Eye (tissue), 1 donor: Measurements from ENCODE around the gene GRAMD2A.

Experiments
- DNase-seq: peaks from one replicate; pipeline ENCODE4 v3.0.0-alpha.2; 2015

GRAMD2A gene

DNA sequence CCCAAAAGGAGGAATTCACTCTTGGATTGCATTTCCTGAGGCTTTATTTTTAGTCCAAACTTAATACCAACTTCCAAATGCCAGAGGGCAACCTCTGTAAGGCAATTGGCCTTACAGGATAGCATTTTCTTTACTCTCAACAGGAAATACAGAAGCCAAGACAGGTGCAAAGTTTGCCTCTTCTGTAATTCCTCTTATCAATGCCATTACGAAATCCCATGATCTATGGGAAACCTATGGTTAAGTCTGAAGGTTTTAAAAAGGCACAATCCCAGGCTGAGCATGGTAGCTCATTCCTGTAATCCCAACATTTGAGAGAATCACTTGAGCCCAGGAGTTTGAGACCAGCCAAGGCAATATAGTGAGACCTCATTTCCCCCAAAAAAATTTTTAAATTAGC is 18.5 kb upstream of the GRAMD2A start:
- DNase-seq, result no peak

DNA sequence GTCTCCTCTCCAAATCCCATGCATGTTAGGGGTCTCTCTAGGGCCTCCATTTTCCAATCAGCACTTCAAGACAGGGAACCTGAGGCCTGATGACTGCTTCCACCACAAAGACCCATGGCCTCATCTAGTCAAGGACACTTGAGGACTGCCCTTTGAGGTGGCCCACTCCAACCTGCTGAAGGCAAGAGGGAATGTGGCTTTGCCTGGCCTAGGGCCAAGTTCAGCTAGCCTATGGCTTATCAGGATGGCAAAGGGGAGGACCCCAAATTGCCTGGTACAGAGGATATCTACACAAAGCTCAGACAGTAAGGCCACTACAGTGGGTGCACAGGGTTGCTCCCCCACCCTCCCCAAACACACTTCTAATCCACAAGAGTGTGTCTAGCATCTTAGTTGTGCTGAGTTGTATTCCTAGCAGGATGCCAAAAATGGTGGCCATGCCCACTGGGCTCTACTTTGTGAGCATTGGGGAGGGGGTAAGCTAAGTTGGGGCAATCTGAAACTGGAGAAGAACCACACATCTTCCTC is 10.0 kb upstream of the GRAMD2A start:
- no peak for DNase-seq

DNA sequence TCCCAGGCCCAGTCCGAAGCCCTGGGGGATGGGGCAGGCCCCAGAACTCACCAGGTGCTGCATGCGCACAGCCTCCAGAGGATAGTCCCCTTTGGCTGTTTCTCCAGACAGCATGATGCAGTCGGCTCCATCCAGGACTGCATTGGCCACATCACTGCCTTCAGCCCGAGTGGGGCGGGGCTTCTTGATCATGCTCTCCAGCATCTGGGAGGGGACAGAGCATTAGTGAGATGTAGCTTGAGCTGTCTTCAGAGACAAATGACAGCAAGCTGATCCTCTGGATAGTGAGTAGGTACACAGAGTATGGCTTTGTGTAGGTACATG is 9.1 kb upstream of the GRAMD2A start:
- DNase-seq, result no peak

DNA sequence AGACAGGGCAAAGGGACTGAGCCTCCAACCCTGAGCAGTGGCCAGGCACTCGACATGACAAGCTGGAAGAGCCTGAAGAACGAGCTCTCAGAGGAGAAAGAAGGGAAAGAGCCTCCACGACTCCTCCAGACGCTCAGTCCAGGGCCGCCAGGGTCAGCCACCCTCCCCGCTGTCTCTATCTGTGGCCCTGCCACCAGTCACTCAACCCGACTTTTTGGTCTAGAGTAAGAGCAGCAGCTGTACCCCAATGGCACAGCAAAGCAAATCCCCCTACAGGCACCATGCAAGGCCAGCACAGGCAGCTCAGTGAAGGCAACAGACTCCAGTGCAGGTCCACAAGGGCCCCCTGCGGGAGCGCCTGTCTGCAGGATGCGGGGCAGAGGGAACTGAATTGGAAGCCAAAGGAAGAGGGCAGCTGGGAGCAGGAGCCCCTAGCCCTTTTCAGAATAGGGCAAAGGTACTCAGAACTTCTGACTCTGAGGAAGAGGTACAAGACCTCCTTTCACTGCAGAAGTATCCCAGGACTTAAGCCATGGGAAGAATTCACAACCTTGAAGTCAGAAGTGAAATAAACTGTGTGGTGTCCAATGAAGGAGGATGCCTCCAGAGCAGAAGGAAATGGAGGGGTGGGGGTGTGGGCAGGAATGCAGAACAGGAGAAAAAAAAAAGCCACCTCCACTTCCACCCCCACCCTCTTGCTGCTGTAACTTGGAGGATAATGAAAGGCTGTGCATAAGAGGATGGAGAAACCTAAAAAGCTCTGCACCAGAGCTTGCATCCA is 8.5 kb upstream of the GRAMD2A start:
- DNase-seq, result no peak

DNA sequence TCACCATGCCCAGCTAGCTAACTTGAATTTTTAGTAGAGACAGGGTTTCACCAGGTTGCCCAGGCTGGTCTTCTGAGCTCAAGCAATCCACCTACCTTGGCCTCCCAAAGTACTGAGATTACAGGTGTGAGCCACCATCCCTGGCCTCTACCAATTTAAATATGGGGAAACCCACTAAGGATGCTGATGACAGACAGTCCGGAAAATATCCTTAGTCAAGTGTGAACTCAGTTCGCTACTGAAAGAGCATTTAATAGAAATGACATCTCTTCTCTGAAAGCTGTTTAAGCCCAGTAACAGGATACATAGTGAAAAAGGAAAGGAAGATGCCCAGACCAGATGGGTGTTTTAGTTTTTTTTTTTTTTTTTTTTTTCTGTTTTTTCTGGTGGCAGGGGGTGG is 7.7 kb upstream of the GRAMD2A start:
- DNase-seq, result no peak

- DNase-seq, result peak; percentile 50
Observed at GRCh38 chr15:72203507-72203837, 5.9 kb upstream of the GRAMD2A start.

GRCh38 chr15:72202801-72203506 is 5.4 kb upstream of the GRAMD2A start:
- DNase-seq, result no peak

DNA sequence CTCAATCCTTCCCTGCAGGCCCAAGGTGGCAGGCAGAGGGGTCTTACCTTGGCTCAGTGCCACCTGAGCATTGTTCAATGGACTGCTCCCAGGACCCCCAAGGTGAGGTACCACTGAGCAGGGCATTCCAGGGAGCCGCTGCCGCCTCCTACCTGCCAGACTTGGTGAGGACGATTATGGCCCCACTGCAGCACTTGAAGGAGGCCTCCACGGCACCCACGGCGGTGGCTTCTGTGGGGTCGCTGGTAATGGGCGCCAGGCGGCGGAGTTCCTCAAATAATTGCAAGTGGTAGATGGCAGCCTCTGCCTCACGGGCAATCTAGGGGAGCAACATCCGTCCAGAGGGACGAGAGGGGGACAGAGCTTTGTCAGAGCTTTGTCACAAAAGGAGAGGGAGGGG is 4.7 kb upstream of the GRAMD2A start:
- DNase-seq, result no peak

GRCh38 chr15:72201391-72201921 is 3.9 kb upstream of the GRAMD2A start:
- no peak for DNase-seq

DNA sequence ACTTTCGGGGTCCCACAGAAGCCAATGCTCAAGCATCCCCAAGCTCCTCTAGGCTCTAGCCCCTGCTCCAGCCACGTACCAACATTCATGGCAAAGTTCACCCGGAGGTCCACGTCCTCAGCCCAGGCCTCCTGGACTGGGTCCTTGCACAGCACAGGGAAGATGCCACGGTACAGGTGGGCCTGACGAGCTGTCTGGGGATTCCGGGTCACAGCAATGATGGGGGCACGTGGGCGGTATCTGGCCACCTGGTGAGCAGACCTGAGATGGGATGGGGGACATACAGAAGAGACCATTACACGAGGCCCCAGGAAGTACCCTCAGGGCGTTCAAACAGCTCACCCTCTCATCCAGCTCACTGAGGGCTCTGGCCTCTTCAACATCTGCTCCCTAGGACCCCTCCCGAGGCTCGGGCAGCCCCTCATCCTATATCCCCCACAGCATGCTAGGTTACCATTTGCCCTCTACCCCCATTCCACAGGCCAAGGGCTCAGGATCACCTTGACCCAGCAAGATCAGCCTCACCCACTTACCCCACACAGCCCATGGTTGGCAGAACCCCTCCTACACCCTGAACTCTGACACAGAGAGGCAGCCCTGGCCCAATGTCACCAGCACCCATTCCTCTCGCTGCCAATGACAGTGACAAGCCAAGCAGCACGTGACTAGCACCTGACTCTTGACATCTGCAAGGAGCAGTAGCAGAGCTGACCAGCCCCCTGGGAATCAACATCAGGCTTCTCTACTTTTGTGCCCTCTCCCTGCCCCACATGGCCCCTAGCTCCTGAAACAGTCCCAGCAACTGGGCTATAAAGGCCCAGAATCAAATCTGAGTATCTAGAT is 3.0 kb upstream of the GRAMD2A start:
- DNase-seq, result no peak

DNA sequence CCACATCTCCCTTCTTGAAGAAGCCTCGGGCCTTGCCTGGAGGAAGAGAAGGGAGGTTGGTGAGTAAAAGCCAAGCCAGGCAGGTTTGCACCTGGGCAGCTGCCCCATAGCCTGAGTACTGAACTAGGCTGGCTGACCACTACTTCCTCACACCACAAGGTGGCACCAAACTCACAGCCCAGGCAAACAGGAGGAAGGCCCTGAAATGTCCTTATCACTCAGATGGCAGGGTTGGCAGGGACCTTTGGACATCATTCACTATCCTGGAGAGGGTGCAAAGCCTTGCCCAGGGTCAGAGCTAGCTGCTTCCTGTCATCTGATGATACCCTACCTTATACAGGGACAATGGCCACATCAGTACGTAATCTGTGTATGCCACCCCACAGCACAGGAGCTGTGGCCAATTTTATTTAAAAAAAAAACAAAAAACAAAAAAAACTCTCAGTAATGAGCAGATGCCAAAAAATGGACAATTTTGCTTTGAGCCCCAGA is 2.2 kb upstream of the GRAMD2A start:
- DNase-seq, result peak; percentile 90

DNA sequence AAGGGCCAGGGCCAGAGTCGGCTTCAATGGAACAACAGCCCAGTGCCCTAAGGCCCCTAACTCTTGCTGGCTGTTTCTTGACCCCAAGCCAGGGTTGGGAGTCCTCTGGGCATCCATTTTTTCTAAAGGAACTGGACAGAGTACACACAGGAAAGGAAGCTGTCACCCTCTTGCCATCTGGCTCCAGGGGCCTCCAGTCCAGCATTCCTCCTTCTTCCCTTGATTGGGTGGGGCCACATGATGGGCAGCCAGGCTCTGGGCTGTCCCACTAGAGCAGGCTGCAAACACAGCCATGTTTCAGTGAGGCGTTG is 1.6 kb upstream of the GRAMD2A start:
- no peak for DNase-seq

GRCh38 chr15:72198356-72199204 is 993 bp upstream of the GRAMD2A start:
- DNase-seq, result no peak

DNA sequence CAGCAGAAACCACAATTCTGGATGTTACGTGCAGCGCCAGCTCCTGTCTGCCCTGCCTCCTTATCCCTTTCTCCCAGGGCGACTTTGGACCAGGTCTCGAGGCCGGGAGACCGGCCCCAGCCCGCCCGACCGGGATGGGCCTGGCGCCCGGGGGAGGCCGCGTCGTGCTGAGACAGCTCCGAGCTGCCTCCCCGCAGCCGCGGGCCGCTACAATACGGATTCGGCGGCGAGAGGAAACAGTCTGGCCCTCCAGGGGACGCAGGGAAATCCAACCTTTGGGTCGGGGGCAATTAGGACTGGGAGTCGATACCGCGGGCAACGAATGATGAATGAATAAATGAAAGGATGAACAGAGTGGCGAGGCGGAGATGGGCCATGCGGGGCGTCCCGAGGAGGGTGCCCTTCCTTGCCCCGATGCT is 537 bp downstream of the GRAMD2A start:
- peak; percentile 48 for DNase-seq

GRCh38 chr15:72196409-72197040 is 1.1 kb downstream of the GRAMD2A start:
- no peak for DNase-seq

DNA sequence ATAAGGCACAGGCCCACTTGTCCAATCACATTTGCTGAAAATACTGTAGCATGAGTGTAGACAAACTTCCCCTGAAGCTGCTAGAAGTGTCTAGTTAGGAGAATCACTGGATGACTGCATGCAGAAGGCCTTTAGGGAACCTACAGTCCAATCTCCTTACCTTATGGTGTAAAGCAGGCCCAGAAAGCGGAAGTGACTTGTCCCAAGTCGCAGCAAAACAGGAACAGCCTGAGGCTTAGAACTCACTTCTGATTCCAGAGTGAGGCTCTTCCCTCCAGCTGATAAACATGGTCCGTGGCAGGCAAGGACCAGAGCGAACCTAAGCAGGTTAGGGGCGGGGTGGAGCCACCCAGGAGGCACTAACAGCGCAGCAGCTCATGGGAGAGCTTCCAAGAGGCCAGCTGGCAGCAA is 2.5 kb downstream of the GRAMD2A start:
- DNase-seq, result no peak

- no peak for DNase-seq
Observed at GRCh38 chr15:72193836-72194396, 3.7 kb downstream of the GRAMD2A start.

DNA sequence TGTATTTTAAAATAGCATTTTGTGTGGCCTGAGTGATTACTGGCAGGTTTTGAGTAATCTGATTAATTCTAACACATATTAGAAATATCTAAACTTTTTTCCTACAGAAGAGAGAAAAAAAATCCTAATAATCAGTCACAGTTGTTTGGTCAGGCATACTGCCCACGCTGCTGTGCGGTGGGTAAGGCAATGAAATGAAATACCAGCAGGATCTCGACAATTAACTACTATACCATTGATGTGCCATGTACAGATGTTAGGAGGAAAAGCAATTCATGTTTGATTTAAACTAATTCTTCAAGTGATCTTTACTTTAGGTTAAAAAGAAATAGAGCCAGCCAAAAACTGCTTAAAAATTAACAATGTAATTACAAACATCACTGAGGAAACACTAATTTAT is 5.2 kb downstream of the GRAMD2A start:
- no peak for DNase-seq

DNA sequence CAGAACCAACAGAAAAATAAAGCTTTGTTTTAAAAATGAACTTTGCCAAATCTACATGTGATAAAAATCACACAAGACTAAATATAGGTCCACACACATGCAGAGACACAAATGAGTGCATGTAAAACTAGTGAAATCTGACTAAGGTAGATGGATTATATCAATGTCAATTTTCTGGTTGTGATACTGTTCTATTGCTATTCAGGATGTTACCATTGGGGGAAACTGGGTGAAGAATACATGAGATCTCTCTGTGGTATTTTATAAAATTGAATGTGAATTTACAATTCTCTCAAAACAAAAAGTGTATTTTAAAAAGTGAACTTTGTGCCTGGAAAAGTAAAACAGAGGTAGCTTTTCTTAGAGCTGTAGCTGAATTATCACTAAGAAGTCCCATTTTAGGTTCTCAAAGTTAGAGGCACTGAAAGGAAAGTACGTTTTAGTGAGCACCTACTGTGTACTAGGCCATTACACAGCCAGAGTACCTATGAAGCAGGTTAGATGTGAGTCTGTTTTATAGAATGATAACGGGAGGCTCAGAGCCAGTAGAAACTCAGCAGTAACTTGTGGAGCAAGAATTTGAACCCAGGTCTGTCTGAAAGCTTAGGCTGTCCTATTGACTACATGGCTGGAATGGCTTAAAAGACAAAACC is 8.2 kb downstream of the GRAMD2A start:
- DNase-seq, result no peak

DNA sequence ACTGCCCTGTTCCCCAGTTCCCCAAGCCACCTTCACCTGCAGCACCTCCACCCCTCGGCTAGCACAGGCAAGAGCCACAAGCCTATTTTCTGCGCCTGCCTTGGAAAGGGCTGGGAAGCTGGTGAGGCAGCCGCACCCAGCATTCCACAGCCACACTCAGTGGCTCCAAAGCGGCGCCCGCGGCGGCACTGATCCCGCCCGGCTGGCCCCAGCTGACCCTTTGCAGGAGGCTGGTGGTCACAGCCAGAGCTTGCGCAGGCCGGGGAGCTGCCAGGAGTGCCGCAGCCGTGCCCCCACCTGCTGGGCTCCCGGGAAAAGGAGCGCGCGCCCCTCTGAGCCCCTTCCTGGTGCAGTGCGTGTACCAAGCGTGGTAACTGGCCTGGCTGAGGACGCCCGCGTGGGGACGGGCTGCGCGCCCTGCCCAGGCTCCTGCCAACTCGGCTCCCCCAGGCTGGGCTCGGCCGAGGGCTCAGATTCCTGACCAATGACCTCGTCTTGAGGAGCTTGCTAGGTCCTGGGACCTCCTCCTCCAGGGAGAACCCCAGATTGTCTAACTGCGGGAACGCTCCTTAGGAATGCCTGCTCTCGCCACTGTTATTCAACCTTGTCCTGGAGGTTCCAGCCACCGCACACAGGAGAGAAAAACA is 13.3 kb downstream of the GRAMD2A start:
- DNase-seq, result peak; percentile 54

- no peak for DNase-seq
Observed at GRCh38 chr15:72183781-72184164, 13.8 kb downstream of the GRAMD2A start.
